GM21737 (cell line): ENCODE measurements around the gene NTM.

ENCODE experiments used
- ATAC-seq: cut with Tn5 transposase; IDR thresholded peaks from one replicate; pipeline ENCODE4 v1.9.1; 2021; ENCODE audit warnings: mild to moderate bottlenecking, moderate library complexity; ENCODE audit not compliant: unreplicated experiment

The NTM gene

GRCh38 chr11:131592152-131592551, 221.7 kb downstream of the NTM start:
- no peak for ATAC-seq

- no peak for ATAC-seq
These were observed 222.3 kb downstream of the NTM start for GRCh38 chr11:131592734-131593133.

- ATAC-seq: no peak
These were observed 222.9 kb downstream of the NTM start for GRCh38 chr11:131593301-131593700.

- no peak for ATAC-seq
These were observed 225.4 kb downstream of the NTM start for GRCh38 chr11:131595797-131596196.

- no peak for ATAC-seq
These were observed 227.5 kb downstream of the NTM start for GRCh38 chr11:131597890-131598289.

- no peak for ATAC-seq
These were observed 227.9 kb downstream of the NTM start for GRCh38 chr11:131598305-131598704.

GRCh38 chr11:131599285-131599684, 228.9 kb downstream of the NTM start:
- ATAC-seq: no peak

GRCh38 chr11:131600628-131601027, 230.2 kb downstream of the NTM start:
- ATAC-seq: no peak

GRCh38 chr11:131601586-131601985, 231.2 kb downstream of the NTM start:
- ATAC-seq: no peak

- no peak for ATAC-seq
These were observed 232.0 kb downstream of the NTM start for GRCh38 chr11:131602431-131602830.

GRCh38 chr11:131606811-131607335, 236.5 kb downstream of the NTM start:
- no peak for ATAC-seq

GRCh38 chr11:131609337-131609736, 238.9 kb downstream of the NTM start:
- ATAC-seq: no peak

GRCh38 chr11:131609921-131610320, 239.5 kb downstream of the NTM start:
- no peak for ATAC-seq

GRCh38 chr11:131611322-131611721, 240.9 kb downstream of the NTM start:
- no peak for ATAC-seq

- ATAC-seq: no peak
These were observed 242.1 kb downstream of the NTM start for GRCh38 chr11:131612533-131612932.

- ATAC-seq: no peak
These were observed 244.2 kb downstream of the NTM start for GRCh38 chr11:131614631-131615030.

GRCh38 chr11:131615611-131616010, 245.2 kb downstream of the NTM start:
- ATAC-seq: no peak

- no peak for ATAC-seq
These were observed 246.2 kb downstream of the NTM start for GRCh38 chr11:131616481-131617140.

GRCh38 chr11:131618201-131618600, 247.8 kb downstream of the NTM start:
- no peak for ATAC-seq

GRCh38 chr11:131622193-131622592, 251.8 kb downstream of the NTM start:
- no peak for ATAC-seq

GRCh38 chr11:131624531-131624930, 254.1 kb downstream of the NTM start:
- no peak for ATAC-seq

- ATAC-seq: no peak
These were observed 256.4 kb downstream of the NTM start for GRCh38 chr11:131626788-131627187.

- no peak for ATAC-seq
These were observed 258.3 kb downstream of the NTM start for GRCh38 chr11:131628739-131629138.
